Measurements from ENCODE around the gene GAA.

GAA gene

GRCh38 chr17:80123791-80124190 lies 22.4 kb downstream of the GAA start:
- intact Hi-C loops (cut with micrococcal nuclease), result no loop called here
- no peak overlapping the region for H3K4me3 Mint-ChIP-seq
- peaks cover 11% of the 10 kb centered on the region for H3K27me3 Mint-ChIP-seq
- peaks cover 13% of the 10 kb centered on the region for H3K36me3 Mint-ChIP-seq (ENCODE audit: low read depth)
- no peak overlapping the region for H3K27ac Mint-ChIP-seq
- no peaks in the 10 kb centered on the region for H3K4me1 Mint-ChIP-seq (ENCODE audit: low read depth)
- no peaks in the 10 kb centered on the region for H3K9me3 Mint-ChIP-seq

- Mint-ChIP-seq H3K9me3 (no peaks in the 10 kb centered on the region), H3K4me3 (no peak overlapping the region), H3K27me3 (peaks cover 14% of the 10 kb centered on the region), H3K4me1 (ENCODE audit: low read depth) (no peaks in the 10 kb centered on the region), H3K36me3 (ENCODE audit: low read depth) (peaks cover 6% of the 10 kb centered on the region), H3K27ac (no peak overlapping the region)
- intact Hi-C loops (cut with micrococcal nuclease), result no loop called here
These were observed 23.1 kb downstream of the GAA start for GRCh38 chr17:80124351-80124981.

DNA sequence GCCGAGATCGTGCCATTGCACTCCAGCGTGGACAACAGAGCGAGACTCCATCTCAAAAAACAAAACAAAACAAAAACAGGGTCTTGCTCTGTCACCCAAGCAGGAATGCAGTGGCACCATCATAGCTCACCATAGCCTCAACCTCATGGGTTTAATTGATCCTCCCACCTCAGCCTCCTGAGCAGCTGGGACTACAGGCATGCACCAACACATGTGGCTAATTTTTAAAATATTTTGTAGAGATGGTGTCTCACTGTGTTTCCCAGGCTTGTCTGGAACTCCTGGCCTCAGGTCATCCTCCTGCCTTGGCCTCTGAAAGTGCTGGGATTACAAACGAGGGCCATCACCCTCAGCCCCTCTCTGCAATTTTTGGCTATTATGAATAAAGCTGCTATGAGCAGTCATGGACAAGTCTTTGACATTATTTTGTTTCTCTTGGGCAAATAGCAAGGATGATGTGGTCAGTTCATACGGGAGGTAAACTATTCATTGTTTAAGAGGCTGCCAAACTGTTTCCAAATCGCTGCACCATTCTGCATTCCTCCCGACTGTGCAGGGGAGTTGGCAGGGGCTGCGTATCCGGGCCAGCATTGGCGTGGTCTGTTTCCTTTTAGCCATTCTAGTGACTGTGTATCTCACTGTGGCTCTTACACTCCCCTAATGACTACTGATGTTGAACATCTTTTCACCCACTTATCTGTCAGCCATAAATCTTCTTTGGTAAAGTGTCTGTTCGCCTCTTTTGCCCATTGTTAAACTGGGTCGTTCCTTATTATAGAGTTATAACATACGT lies 24.5 kb downstream of the GAA start:
- H3K4me3 Mint-ChIP-seq, result no peak overlapping the region
- peaks cover 14% of the 10 kb centered on the region for H3K27me3 Mint-ChIP-seq
- no peaks in the 10 kb centered on the region for H3K4me1 Mint-ChIP-seq (ENCODE audit: low read depth)

DNA sequence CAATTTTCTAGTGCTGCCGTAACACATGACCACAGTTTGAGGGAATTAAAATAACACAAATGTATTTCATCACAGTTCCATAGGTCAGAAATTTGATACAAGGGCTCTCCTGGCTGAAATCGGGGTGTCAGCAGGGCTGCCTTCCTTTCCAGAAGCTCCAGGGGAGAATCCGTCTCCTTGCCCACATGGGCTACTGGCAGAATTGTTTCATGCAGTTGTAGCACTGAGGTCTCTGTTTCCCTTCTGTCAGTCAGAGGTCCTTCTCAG lies 25.0 kb downstream of the GAA start:
- Mint-ChIP-seq H3K36me3 (ENCODE audit: low read depth) (no peaks in the 10 kb centered on the region), H3K27me3 (peaks cover 14% of the 10 kb centered on the region), H3K4me3 (no peak overlapping the region), H3K4me1 (ENCODE audit: low read depth) (no peaks in the 10 kb centered on the region), H3K9me3 (no peaks in the 10 kb centered on the region), H3K27ac (no peak overlapping the region)
- intact Hi-C loops (cut with micrococcal nuclease), result loop anchor here (5.0 kb wide), 1 partner anchor 44 kb away; no protein-coding TSS in a partner anchor

More for the DNA sequence above, 24.5 kb downstream of the GAA start:
- Mint-ChIP-seq H3K36me3 (ENCODE audit: low read depth) (no peaks in the 10 kb centered on the region), H3K27ac (no peak overlapping the region), H3K9me3 (no peaks in the 10 kb centered on the region)
- intact Hi-C loops (cut with micrococcal nuclease), result loop anchor here (5.0 kb wide), 1 partner anchor 44 kb away; no protein-coding TSS in a partner anchor

- no peak overlapping the region for H3K27ac Mint-ChIP-seq
- no peaks in the 10 kb centered on the region for H3K4me1 Mint-ChIP-seq (ENCODE audit: low read depth)
- intact Hi-C loops (cut with micrococcal nuclease), result loop anchor here (5.0 kb wide), 1 partner anchor 47 kb away; no protein-coding TSS in a partner anchor
- H3K36me3 Mint-ChIP-seq (ENCODE audit: low read depth), result peaks cover 18% of the 10 kb centered on the region
- no peaks in the 10 kb centered on the region for H3K9me3 Mint-ChIP-seq
- no peak overlapping the region for H3K4me3 Mint-ChIP-seq
- H3K27me3 Mint-ChIP-seq, result peaks cover 14% of the 10 kb centered on the region
These were observed 27.7 kb downstream of the GAA start for GRCh38 chr17:80129006-80129565.

DNA sequence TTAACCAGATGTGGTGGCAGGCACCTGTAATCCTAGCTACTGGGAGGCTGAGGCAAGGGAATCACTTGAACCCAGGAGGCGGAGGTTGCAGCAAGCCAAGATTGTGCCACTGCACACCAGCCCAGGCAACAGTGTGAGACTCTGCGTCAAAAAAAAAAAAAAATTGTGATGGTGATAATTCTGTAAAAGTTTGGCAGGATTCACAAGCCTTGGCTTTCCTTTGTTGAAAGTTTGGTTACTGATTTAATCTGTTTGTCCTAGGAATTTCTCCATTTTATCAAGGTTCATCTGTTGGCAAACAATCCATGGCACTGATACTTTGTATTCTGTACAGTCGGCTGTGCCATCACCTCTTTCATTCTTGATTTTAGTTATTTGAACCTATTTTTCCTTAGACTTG lies 29.6 kb downstream of the GAA start:
- Mint-ChIP-seq H3K27ac (no peak overlapping the region), H3K36me3 (ENCODE audit: low read depth) (peaks cover 37% of the 10 kb centered on the region), H3K4me1 (ENCODE audit: low read depth) (no peaks in the 10 kb centered on the region), H3K4me3 (no peak overlapping the region), H3K9me3 (no peaks in the 10 kb centered on the region), H3K27me3 (peaks cover 13% of the 10 kb centered on the region)
- intact Hi-C loops (cut with micrococcal nuclease), result no loop called here

GRCh38 chr17:80132906-80133625 lies 31.7 kb downstream of the GAA start:
- no peaks in the 10 kb centered on the region for H3K9me3 Mint-ChIP-seq
- H3K36me3 Mint-ChIP-seq (ENCODE audit: low read depth), result peaks cover 57% of the 10 kb centered on the region
- intact Hi-C loops (cut with micrococcal nuclease), result no loop called here
- H3K27me3 Mint-ChIP-seq, result peaks cover 8% of the 10 kb centered on the region
- H3K4me3 Mint-ChIP-seq, result no peak overlapping the region
- no peaks in the 10 kb centered on the region for H3K4me1 Mint-ChIP-seq (ENCODE audit: low read depth)
- peak overlapping the region; percentile 2 for H3K27ac Mint-ChIP-seq

- intact Hi-C loops (cut with micrococcal nuclease), result no loop called here
- Mint-ChIP-seq H3K4me3 (no peak overlapping the region), H3K4me1 (ENCODE audit: low read depth) (no peaks in the 10 kb centered on the region), H3K27ac (no peak overlapping the region), H3K36me3 (ENCODE audit: low read depth) (peaks cover 63% of the 10 kb centered on the region), H3K9me3 (no peaks in the 10 kb centered on the region), H3K27me3 (peaks cover 5% of the 10 kb centered on the region)
These were observed 32.2 kb downstream of the GAA start for GRCh38 chr17:80133626-80133970.

DNA sequence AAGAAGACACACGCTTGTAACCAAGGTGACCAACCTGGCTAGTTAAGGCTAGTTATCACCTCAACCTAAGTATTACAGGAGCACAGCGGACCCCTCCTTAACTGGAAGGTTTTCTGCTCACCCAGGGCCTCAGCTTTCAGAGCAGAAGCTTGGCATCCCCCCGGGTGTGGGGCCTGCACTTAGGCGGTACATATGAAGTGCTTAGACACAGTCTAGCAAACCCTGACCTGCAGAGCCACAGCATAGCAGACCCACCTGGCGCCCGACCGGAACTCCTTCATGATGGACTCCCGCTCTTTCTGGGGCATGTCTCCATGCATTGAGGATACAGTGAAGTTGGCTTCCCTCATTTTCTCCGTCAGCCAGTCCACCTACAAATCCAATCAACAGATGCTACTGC lies 35.8 kb downstream of the GAA start:
- H3K4me1 Mint-ChIP-seq (ENCODE audit: low read depth), result no peaks in the 10 kb centered on the region
- peaks cover 97% of the 10 kb centered on the region for H3K36me3 Mint-ChIP-seq (ENCODE audit: low read depth)
- H3K4me3 Mint-ChIP-seq, result no peak overlapping the region
- no peaks in the 10 kb centered on the region for H3K9me3 Mint-ChIP-seq
- no peaks in the 10 kb centered on the region for H3K27me3 Mint-ChIP-seq
- intact Hi-C loops (cut with micrococcal nuclease), result no loop called here
- no peak overlapping the region for H3K27ac Mint-ChIP-seq

DNA sequence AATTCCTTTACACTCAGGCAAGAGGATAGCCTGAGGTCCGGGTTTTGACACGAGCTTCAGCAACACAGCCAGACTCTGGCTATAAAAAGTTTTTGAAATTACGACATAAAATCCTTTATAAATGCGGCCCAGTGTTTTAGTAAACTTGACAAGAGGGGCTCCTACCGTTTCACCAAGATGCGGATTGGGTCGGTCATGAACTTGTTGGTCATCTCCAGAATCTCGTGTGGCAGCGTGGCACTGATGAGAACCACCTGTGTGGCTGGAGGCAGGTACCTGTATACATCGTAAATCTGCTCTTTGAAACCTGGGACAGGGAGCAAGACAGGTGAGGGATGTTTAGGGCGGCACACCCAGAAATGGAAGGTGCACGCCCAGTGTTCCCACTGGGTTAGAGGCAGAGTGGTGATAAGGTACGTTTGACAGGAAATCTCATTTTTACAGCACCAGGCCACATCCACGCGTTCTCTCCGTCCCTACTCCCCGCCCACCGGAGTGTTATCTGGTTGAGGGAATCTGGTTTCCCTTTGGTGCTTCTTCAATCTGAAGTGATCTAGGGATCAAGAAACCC lies 37.6 kb downstream of the GAA start:
- Mint-ChIP-seq H3K9me3 (no peaks in the 10 kb centered on the region), H3K4me3 (no peak overlapping the region), H3K36me3 (ENCODE audit: low read depth) (peaks cover 99% of the 10 kb centered on the region), H3K4me1 (ENCODE audit: low read depth) (no peaks in the 10 kb centered on the region), H3K27ac (no peak overlapping the region), H3K27me3 (no peaks in the 10 kb centered on the region)
- intact Hi-C loops (cut with micrococcal nuclease), result no loop called here

DNA sequence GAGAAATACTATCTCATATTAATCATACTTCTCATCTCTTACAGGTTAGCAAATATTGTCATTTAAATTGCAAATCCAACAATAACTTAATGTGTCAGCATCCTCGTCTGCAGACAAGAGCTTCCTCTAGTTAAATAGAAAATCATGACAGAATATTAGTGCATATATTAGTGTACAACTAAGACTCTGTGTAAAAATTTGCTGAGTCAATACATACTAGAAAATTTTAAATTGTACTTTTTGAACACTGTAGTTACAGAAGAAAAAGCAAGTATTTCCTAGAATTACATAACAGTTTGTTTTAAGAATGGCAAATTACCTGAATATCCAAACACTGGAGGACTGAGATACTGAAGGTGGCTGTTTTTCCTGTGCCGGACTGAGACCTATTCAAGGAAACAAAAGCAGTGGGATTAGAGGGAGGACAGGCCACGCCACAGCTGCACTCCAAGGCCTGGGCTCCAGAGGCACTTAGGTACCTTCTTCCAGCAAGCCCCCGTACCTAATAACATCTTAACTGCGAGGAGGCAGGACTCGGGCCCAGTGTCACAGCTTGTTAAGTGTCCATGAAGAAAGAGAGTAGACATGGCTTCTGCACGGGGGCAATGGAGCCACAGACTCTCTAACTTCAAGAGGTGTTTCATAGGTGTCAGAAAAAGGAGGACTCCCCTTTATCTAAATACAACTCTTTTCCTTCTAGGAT lies 40.2 kb downstream of the GAA start:
- no peak overlapping the region for H3K4me3 Mint-ChIP-seq

DNA sequence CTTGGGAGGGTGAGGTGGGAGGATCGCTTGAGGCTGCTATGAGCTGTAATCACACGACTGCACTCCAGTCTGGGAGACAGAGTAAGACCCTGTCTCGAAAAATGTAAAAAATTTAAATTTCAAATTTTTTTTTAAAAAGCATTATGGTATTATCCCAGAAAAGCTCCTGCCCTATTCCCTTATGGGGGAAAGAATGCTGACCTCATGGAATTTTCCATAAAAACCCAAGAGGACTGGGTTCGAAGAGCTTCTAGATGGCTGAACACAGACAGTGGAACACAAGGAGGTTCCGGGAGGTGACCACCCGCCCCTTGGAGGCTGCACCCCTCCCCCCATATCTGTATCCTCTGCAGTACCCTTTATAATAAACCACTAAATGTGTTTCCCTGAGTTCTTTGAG lies 41.5 kb downstream of the GAA start:
- Mint-ChIP-seq H3K27me3 (no peaks in the 10 kb centered on the region), H3K27ac (no peak overlapping the region), H3K36me3 (ENCODE audit: low read depth) (peaks cover 84% of the 10 kb centered on the region), H3K9me3 (no peaks in the 10 kb centered on the region), H3K4me1 (ENCODE audit: low read depth) (peaks cover 12% of the 10 kb centered on the region), H3K4me3 (no peak overlapping the region)
- intact Hi-C loops (cut with micrococcal nuclease), result no loop called here

More for the DNA sequence above, 40.2 kb downstream of the GAA start:
- H3K9me3 Mint-ChIP-seq, result no peaks in the 10 kb centered on the region
- H3K27me3 Mint-ChIP-seq, result no peaks in the 10 kb centered on the region
- peaks cover 12% of the 10 kb centered on the region for H3K4me1 Mint-ChIP-seq (ENCODE audit: low read depth)
- no peak overlapping the region for H3K27ac Mint-ChIP-seq
- H3K36me3 Mint-ChIP-seq (ENCODE audit: low read depth), result peaks cover 87% of the 10 kb centered on the region
- intact Hi-C loops (cut with micrococcal nuclease), result no loop called here
